WERI-Rb-1 (cell line): ENCODE results near the gene SNX7.

Source experiments
- DNase-seq: peaks from one replicate; pipeline ENCODE4 v3.0.0-alpha.2; 2020
- H3K27ac ChIP-seq: fragments of 250-450 bp; sonication (Bioruptor Pico); 2 replicates; pipeline ENCODE4 v1.5.1; 2020; ENCODE audit warnings: mild to moderate bottlenecking, moderate library complexity
- H3K27me3 ChIP-seq: fragments of 250-450 bp; sonication (Bioruptor Pico); 2 replicates; pipeline ENCODE4 v1.5.1; 2021; ENCODE audit warnings: mild to moderate bottlenecking, low read depth, moderate library complexity; ENCODE audit not compliant: insufficient read depth, severe bottlenecking
- H3K36me3 ChIP-seq: fragments of 250-450 bp; sonication (Bioruptor Pico); 2 replicates; pipeline ENCODE4 v1.5.1; 2020; ENCODE audit warnings: mild to moderate bottlenecking, moderate library complexity
- H3K4me3 ChIP-seq: 2 replicates; pipeline ENCODE4 v1.5.1; 2011; ENCODE audit warnings: low read depth, mild to moderate bottlenecking, control low read depth, low read length
- H3K9me3 ChIP-seq: fragments of 250-450 bp; sonication (Bioruptor Pico); 2 replicates; pipeline ENCODE4 v1.5.1; 2021; ENCODE audit warnings: mild to moderate bottlenecking, moderate library complexity; ENCODE audit not compliant: severe bottlenecking
- TF ChIP-seq, protein P1 (sequence below): IDR thresholded peaks from 2 replicates; pipeline ENCODE4 v1.5.1; 2011; ENCODE audit warnings: low read depth, mild to moderate bottlenecking, control low read depth, inconsistent platforms, low read length

SNX7 gene

GRCh38 chr1:98661544-98662355 lies at the start of gene SNX7:
TSS of gene SNX7 (plus strand) at chr1:98661721. CDS start at chr1:98661732, 11 bp downstream.
- peak within 1 kb of the TSS; percentile 91 for H3K4me3 ChIP-seq
- no peaks in the 10 kb centered on the region for H3K36me3 ChIP-seq
- DNase-seq = peak; percentile 84
- peak within 1 kb of the TSS; percentile 38 for H3K27ac ChIP-seq
- TF ChIP-seq, protein P1, sequence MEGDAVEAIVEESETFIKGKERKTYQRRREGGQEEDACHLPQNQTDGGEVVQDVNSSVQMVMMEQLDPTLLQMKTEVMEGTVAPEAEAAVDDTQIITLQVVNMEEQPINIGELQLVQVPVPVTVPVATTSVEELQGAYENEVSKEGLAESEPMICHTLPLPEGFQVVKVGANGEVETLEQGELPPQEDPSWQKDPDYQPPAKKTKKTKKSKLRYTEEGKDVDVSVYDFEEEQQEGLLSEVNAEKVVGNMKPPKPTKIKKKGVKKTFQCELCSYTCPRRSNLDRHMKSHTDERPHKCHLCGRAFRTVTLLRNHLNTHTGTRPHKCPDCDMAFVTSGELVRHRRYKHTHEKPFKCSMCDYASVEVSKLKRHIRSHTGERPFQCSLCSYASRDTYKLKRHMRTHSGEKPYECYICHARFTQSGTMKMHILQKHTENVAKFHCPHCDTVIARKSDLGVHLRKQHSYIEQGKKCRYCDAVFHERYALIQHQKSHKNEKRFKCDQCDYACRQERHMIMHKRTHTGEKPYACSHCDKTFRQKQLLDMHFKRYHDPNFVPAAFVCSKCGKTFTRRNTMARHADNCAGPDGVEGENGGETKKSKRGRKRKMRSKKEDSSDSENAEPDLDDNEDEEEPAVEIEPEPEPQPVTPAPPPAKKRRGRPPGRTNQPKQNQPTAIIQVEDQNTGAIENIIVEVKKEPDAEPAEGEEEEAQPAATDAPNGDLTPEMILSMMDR = peak; percentile 34; the same call in 1 of the 2 replicates
- H3K27me3 ChIP-seq = no peaks in the 10 kb centered on the region
- H3K9me3 ChIP-seq = no peaks in the 10 kb centered on the region

DNA sequence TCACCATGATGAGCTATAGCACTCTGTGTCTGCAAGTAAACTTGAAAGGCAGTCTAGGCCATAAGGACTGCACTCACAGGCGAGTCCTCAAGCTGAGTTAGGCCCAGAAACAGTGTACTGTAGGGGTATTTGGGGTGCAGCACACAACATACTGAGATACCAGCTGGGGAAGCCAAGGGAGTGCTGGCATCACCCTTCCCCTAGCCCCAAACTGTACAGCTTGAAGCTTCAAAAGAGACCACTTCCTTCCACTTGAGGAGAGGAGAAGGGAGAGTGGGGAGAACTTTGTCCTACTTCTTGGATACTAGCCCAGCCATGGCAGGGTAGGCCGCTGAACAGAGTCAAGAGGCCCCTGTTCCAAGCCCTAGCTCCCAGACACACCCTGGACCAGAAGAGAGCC lies 24.2 kb upstream of the SNX7 start:
- H3K27me3 ChIP-seq = no peaks in the 10 kb centered on the region
- no peak overlapping the region for H3K4me3 ChIP-seq
- H3K36me3 ChIP-seq = no peaks in the 10 kb centered on the region
- TF ChIP-seq, protein P1 = no peak
- no peak overlapping the region for H3K27ac ChIP-seq
- no peak for DNase-seq
- H3K9me3 ChIP-seq = no peaks in the 10 kb centered on the region

GRCh38 chr1:98638185-98638584 lies 23.3 kb upstream of the SNX7 start:
- H3K4me3 ChIP-seq = no peak overlapping the region
- TF ChIP-seq, protein P1 = no peak
- no peaks in the 10 kb centered on the region for H3K36me3 ChIP-seq
- no peaks in the 10 kb centered on the region for H3K9me3 ChIP-seq
- no peak for DNase-seq
- H3K27ac ChIP-seq = no peak overlapping the region
- no peaks in the 10 kb centered on the region for H3K27me3 ChIP-seq

- H3K9me3 ChIP-seq = no peaks in the 10 kb centered on the region
- TF ChIP-seq, protein P1 = no peak
- H3K27ac ChIP-seq = no peak overlapping the region
- no peak overlapping the region for H3K4me3 ChIP-seq
- no peaks in the 10 kb centered on the region for H3K27me3 ChIP-seq
- DNase-seq = no peak
- no peaks in the 10 kb centered on the region for H3K36me3 ChIP-seq
These were observed 17.0 kb upstream of the SNX7 start for GRCh38 chr1:98644510-98644909.

DNA sequence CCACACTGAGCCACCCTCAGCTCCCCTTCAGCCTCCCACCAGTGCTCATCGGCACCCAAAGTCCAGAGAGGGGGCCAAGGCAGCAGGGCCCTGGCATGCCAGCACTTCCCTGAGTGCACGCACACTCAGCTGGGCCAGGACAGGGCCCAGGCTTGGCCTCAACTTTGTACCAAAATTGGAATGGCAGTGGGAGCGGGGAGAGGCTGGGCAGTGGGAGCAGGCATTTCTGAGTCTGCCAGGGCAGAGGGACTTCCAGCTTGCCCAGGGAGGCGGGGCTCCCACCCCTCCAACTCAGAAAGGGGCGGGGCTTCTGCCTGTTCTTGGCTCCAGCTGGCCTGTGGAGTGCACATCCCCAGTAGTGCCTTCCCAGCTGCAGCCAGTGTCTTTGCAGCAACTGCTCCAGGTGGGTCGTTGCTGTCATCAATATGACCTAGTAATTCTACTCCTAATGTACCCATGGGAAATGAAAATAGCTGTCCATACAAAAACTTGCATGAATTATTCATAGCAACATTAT lies 10.3 kb upstream of the SNX7 start:
- DNase-seq = no peak
- Histone ChIP-seq H3K36me3 (no peaks in the 10 kb centered on the region), H3K27ac (no peak overlapping the region), H3K9me3 (no peaks in the 10 kb centered on the region), H3K27me3 (no peaks in the 10 kb centered on the region), H3K4me3 (no peak overlapping the region)
- TF ChIP-seq, protein P1 = no peak
